OCI-M2 (cell line): ENCODE measurements around the gene CSRP1.
"Not testable (repeated sequence)": the region's sequence is repeated elsewhere in the genome, so short reads cannot be mapped to it uniquely, and the experiment has no call there.

ENCODE experiments used
- DNase-seq: peaks from one replicate; lab custom pipeline; 2025; ENCODE audit not compliant: unreplicated experiment; lab: John Stamatoyannopoulos, UW

CSRP1 gene

DNA sequence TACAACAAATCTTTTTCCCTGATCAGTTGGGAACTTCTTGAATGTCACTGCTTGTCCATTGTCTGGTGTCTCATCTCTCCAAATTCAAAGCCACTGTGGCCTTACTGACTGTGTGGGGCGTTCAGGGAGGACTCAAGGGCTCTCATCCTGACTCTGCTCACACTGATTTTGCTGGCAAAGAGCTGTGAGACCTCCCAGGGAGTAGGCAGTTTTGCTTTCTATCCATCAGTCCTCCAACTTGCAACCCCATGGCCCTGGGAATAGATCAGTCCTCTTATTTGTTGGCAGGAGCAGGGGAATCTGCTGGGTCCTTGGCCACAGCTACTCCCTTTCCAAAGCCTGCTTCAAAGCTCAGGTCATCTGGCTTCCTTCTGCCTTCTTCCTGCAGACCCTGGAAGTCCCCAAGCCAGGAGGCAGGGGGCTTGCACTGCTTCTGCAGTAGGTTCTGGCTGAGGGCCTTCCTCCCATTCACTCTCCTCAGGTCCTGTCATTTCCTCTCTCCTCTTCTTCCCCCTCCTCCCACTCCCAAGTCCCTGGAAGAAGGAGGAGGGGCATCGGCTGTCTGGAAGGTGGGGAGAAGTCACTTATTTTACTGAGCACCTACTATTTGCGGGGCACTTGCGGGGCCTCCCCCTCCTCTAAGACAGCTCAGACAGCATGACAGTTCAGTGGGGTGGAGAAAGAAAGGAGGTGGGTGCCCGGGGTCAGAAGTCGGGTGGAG lies 31.1 kb upstream of the CSRP1 start:
- DNase-seq: no peak

- DNase-seq: no peak
These were observed 30.5 kb upstream of the CSRP1 start for GRCh38 chr1:201537467-201537866.

DNA sequence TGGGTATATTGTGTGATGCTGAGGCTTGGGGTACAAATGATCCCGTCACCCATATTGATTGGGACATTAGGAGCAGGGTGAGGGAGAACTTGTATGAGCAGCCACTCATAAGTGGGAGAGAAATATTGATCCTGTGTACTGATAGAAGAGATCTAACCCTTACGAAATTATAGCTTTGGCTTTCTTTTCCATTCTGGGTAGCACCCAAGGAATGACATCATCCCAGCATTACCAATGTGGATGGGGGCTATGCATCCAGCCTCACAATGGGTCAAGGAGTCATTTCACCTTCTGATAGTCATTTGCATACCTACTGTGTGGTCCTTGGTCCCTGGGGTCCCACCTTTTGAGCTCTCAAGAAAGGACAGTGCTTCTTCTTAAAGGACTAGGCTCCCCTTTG lies 30.1 kb upstream of the CSRP1 start:
- DNase-seq: no peak

DNA sequence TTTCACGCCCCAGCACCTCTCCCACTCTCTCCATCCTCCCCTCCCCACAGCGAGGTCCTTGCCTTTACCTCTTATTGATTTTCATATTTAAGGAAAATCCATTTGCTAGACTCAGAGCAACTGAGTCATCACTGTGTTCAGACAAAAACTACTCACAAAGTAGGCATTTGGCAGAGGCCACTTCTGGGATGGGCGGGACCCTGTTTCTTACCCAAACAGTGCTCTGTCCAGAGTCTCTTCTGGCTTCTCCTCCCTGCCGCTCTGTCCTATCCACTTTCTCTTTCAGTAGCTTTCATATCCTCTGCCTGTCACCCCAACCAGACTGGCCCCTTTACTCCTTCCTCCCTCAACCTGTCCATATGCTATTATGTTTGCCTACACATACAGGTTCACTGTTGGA lies 29.6 kb upstream of the CSRP1 start:
- DNase-seq: no peak

DNA sequence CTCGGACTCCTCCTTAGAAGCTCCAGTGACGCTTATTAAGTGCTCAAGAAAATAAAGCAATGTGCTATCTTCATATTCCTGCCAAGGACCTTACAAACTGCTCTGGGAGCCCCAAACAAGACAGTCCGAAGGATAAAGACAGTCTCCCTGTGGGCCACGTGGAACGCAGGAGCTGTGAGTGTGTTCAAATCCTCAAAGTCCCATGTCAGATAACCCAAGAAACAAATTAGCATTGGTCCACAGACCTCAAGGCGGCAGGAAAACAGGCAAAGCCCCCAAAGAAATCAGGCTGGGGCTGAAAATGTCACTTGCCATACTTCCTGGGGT lies 29.0 kb upstream of the CSRP1 start:
- DNase-seq: no peak

DNA sequence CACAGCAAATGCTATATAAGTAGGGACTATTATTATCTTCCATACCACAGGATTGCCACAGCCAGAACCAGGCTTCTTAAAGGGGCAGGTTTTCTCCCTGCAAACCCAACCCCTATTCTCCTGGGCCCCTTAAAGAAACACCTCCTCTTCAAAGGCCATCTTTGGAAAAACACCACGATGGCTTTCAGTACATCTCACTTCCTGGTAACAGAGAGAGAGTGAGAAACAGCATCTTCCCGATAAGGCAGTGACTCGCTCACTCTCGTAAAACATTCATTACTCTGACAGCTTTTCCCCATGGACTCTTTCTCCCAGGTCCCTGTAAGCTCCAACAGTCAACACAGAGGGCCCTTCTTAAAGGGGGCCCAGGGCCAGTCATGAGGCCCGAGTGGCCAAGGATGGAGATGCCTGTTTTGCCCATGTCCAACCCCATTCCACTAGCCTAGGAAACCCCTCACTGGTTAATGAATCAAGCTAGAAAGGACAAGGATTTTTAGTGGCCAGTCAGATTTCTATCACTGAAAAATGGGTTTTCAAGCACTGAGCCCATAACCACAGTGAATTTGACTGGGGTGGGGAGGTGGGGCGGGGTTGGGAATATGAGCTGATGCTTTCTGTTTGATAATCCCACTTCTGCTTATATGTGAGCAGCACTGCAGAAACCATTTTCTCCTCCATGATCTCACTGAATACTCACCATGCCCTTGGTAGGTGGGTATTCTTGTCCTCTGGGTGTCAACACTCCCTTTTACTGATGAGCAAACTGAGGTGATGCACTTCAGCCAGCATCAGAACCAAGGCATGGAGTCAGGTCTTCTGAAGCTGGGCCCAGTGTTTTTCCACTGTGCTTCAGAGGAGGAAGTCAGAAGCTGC lies 28.4 kb upstream of the CSRP1 start:
- DNase-seq: no peak

DNA sequence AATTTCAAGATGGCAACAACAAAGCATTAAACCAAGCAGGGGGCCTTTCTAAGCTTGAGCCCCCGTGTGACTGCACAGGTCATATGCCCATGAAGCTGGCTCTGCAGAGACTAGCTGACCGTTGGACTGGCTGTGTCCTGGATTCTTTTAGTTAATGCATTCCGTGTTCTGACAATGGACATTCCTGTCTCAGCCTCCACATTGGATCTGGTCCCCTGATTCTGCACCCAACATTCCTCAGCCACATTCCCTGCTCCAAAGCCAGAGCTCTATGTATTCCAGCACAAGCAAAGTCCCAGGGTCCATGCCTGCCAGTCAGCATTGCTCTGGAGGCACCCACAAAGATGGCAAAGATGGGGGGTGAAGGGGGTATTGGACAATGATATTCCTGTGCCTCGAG lies 26.9 kb upstream of the CSRP1 start:
- DNase-seq: no peak

- no peak for DNase-seq
These were observed 24.9 kb upstream of the CSRP1 start for GRCh38 chr1:201531551-201532425.

DNA sequence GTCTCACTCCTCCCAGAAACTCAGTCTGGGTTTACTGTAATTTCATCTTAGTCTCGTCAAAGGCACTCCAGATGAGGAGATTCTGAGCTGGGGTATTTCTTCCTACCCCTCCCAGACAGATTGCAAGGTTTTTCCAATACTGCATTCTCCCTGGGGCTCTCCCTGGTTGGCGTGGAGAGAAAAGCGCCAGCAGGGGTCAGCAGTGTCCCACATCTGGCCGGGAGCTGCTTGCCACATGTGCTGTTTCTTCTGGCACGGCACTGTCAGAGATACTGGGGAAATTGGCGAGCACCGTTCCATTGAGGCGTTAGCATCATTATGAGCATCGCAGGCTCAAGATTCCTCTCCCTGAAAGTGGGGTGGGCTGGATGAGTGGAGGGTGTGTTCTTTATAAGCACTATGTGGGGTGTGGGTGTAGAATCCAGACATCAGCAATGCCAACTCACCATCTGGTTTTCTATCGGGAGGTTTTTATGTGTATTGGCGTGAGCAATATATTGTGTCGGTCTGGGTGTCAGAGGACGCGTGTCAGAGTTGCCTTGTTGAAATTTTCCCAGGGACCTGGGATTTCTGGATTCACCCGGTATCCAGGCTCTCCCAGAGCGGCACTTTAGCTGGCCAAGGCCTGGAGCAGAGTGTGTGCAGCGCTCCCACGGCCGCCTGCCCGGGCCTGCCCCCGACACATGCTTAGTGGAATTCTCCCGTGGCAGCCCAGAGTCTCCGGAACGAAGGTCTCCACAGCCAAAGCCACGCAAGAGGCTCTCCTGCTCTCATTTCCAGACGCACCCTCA lies 24.0 kb upstream of the CSRP1 start:
- no peak for DNase-seq

DNA sequence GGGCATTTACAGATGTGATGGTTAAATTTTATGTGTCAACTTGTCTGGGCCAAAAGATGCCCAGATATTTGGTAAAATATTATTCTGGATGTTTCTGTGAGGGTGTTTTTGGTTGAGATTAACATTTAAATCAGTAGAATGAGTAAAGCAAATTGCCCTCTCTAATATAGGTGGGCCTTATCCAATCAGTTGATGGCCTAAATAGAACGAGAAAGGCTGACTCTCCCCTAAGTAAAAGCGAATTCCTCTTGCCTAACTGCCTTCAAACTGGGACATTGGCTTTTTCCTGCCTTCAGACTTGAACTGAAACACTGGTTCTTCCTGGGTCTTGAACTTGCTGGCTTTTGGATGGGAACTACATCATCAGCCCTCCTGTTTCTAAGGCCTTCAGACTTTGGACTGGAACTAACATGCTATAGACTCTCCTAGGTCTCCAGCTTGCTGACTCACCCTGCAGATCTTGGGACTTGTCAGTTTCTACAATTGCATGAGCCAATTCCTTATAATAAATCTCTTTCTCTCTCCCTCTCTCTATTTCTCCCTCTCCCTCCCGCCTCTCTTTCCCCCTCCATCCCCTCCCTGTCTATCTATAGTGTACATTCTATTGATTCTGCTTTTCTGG lies 21.8 kb upstream of the CSRP1 start:
- no peak for DNase-seq

- DNase-seq: no peak
These were observed 21.0 kb upstream of the CSRP1 start for GRCh38 chr1:201527879-201528278.

DNA sequence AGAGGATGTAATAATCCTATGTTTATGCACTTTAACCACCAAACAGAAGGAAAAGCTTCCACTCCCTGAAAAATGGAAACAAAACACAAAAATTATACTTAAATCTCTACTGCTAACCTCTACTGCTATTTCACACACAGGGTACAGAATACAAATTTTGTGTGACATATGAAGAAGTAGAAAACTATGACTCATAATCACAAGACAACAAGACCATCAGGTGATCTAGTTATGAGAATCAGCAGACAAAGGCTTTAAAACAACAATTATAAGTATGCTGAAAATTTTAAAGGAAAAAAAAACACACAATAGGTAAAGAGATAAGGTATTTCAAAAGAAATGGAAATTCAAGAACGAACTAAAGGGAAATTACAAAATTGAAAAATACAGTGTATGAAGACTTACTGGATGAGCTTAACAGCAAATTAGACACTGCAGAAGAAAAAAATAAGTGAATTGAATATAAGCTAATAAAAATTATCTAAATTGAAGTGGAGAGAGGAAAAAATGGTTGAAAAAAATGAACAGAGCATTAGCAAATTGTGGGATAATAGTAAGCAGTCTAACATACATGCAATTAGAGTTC lies 18.4 kb upstream of the CSRP1 start:
- no peak for DNase-seq

- not testable (repeated sequence) for DNase-seq
These were observed 13.2 kb upstream of the CSRP1 start for GRCh38 chr1:201520046-201520575.

DNA sequence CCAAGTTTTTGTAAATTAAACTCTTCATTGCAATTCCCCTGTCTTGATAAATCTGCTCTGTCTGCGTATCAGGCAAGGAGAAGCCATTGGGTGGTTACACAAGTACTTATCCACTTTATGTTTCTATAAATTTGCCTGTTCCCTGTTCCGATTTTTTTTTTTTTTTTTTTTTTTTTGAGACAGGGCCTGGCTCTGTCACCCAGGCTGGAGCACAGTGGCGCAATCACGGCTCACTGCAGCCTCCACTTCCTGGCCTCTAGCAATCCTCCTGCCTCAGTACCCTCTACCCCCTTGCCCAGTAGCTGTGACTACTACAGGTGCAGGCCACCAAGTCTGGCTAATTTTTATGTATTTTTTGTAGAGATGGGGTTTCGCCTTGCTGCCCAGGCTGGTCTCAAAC lies 11.1 kb upstream of the CSRP1 start:
- no peak for DNase-seq

GRCh38 chr1:201517631-201518030 lies 10.7 kb upstream of the CSRP1 start:
- DNase-seq: no peak

GRCh38 chr1:201516511-201517127 lies 9.7 kb upstream of the CSRP1 start:
- no peak for DNase-seq

- DNase-seq: no peak
These were observed 9.0 kb upstream of the CSRP1 start for GRCh38 chr1:201515895-201516294.

GRCh38 chr1:201515062-201515750 lies 8.3 kb upstream of the CSRP1 start:
- no peak for DNase-seq

GRCh38 chr1:201514466-201514865 lies 7.5 kb upstream of the CSRP1 start:
- DNase-seq: no peak
